Measurements from ENCODE around the gene PSMD12. TPM values are rescaled to one million over a fixed set of nuclear protein-coding genes. Genes with fewer than 3 reads are reported as not detected.

PSMD12 gene
- total RNA-seq, result 10 to 100 TPM; 28.3 to 47.3 (median 37.3) TPM

GRCh38 chr17:67366193-67367157 is at the start of gene PSMD12:
PSMD12 (minus strand) TSS chr17:67366577; CDS start chr17:67366519, 58 bp downstream.
- TF ChIP-seq POLR2AphosphoS5 (IDR thresholded peaks at IDR 0.05) (peak; percentile 90), EP300 (IDR thresholded peaks at IDR 0.05) (no peak), POLR2A (IDR thresholded peaks at IDR 0.05) (peak; percentile 73), CTCF (IDR thresholded peaks at IDR 0.05) (peak in 1 of 4 experiments; percentile 42)
- peaks cover 3 to 48% (median 22%) of the 10 kb centered on the region in 3 donors for H3K4me1 ChIP-seq
- peak; percentile 99 for ATAC-seq
- peak within 1 kb of the TSS; percentile 66 to 95 (median 94) for H3K27ac ChIP-seq
- peak within 1 kb of the TSS; percentile 77 to 83 for H3K4me3 ChIP-seq
- WGBS, 2 donors (ENCODE audit: low coverage in 1 of 2), result 2 to 3% methylated on average over 7 to 13 of the region's 55 CpGs
- no peaks in the 10 kb centered on the region for H3K27me3 ChIP-seq
- peaks cover 0 to 11% of the 10 kb centered on the region in 2 donors for H3K36me3 ChIP-seq
- H3K9me3 ChIP-seq, result no peaks in the 10 kb centered on the region

GRCh38 chr17:67415291-67415690 is 48.9 kb upstream of the PSMD12 start:
- H3K27me3 ChIP-seq, result no peaks in the 10 kb centered on the region
- ATAC-seq, result no peak
- H3K9me3 ChIP-seq, result peaks cover 0 to 4% (median 0%) of the 10 kb centered on the region in 3 donors
- no peak overlapping the region for H3K4me3 ChIP-seq
- peaks cover 0 to 23% (median 0%) of the 10 kb centered on the region in 3 donors for H3K4me1 ChIP-seq
- WGBS, 2 donors (ENCODE audit: low coverage in 1 of 2), result 71 to 77% methylated on average over 7 of the region's 7 CpGs
- H3K36me3 ChIP-seq, result no peaks in the 10 kb centered on the region
- H3K27ac ChIP-seq, result no peak overlapping the region
- TF ChIP-seq EP300 (IDR thresholded peaks at IDR 0.05) (no peak), POLR2A (IDR thresholded peaks at IDR 0.05) (no peak), POLR2AphosphoS5 (IDR thresholded peaks at IDR 0.05) (no peak), CTCF (IDR thresholded peaks at IDR 0.05) (no peak)

- no peak overlapping the region for H3K27ac ChIP-seq
- H3K9me3 ChIP-seq, result peaks cover 0 to 4% (median 0%) of the 10 kb centered on the region in 3 donors
- H3K4me1 ChIP-seq, result peaks cover 0 to 23% (median 0%) of the 10 kb centered on the region in 3 donors
- no peak for ATAC-seq
- H3K36me3 ChIP-seq, result no peaks in the 10 kb centered on the region
- TF ChIP-seq POLR2AphosphoS5 (IDR thresholded peaks at IDR 0.05) (no peak), POLR2A (IDR thresholded peaks at IDR 0.05) (no peak), CTCF (IDR thresholded peaks at IDR 0.05) (no peak), EP300 (IDR thresholded peaks at IDR 0.05) (no peak)
- no peaks in the 10 kb centered on the region for H3K27me3 ChIP-seq
- no peak overlapping the region for H3K4me3 ChIP-seq
- 100% methylated on average over 2 of the region's 2 CpGs for WGBS, 2 donors (ENCODE audit: low coverage in 1 of 2)
These were observed 48.2 kb upstream of the PSMD12 start for GRCh38 chr17:67414559-67414958.

GRCh38 chr17:67414130-67414529 is 47.8 kb upstream of the PSMD12 start:
- 100% methylated on average over 1 of the region's 1 CpG for WGBS, 2 donors (ENCODE audit: low coverage in 1 of 2)
- ATAC-seq, result no peak
- H3K4me3 ChIP-seq, result no peak overlapping the region

GRCh38 chr17:67413388-67413787 is 47.0 kb upstream of the PSMD12 start:
- no peak overlapping the region for H3K4me3 ChIP-seq
- no peaks in the 10 kb centered on the region for H3K36me3 ChIP-seq
- no peaks in the 10 kb centered on the region for H3K27me3 ChIP-seq
- no peak for ATAC-seq
- TF ChIP-seq EP300 (IDR thresholded peaks at IDR 0.05) (no peak), POLR2AphosphoS5 (IDR thresholded peaks at IDR 0.05) (no peak)
- H3K9me3 ChIP-seq, result peaks cover 0 to 4% (median 0%) of the 10 kb centered on the region in 3 donors
- 100% methylated on average over 1 to 3 of the region's 5 CpGs for WGBS, 2 donors (ENCODE audit: low coverage in 1 of 2)
- no peak overlapping the region for H3K27ac ChIP-seq
- peaks cover 0 to 23% (median 0%) of the 10 kb centered on the region in 3 donors for H3K4me1 ChIP-seq

More at GRCh38 chr17:67414130-67414529, 47.8 kb upstream of the PSMD12 start:
- H3K9me3 ChIP-seq, result peaks cover 0 to 4% (median 0%) of the 10 kb centered on the region in 3 donors
- TF ChIP-seq POLR2A (IDR thresholded peaks at IDR 0.05), result no peak
- no peaks in the 10 kb centered on the region for H3K36me3 ChIP-seq
- H3K27ac ChIP-seq, result no peak overlapping the region
- H3K4me1 ChIP-seq, result peaks cover 0 to 23% (median 0%) of the 10 kb centered on the region in 3 donors
- no peaks in the 10 kb centered on the region for H3K27me3 ChIP-seq
